ENCODE measurements around the gene RALGPS1. TPM values are rescaled to one million over a fixed set of nuclear protein-coding genes. Genes with fewer than 3 reads are reported as not detected.

RALGPS1 gene
- polyA plus RNA-seq, 3 donors: 0.60 to 4.6 (median 1.3) TPM

- no peaks in the 10 kb centered on the region for H4K20me1 ChIP-seq (ENCODE audit: insufficient read depth, low read length)
- H3K36me3 ChIP-seq (replicated peaks in 1 of 2; ENCODE audit: control insufficient read depth in 1 of 2, insufficient read depth in 2 of 2, low read length in 2 of 2): no peaks in the 10 kb centered on the region
- DNase-seq: no peak
- intact Hi-C loops (cut with micrococcal nuclease): no loop called here
- H3K79me2 ChIP-seq (ENCODE audit: insufficient read depth, low read length): no peaks in the 10 kb centered on the region
- TF ChIP-seq, protein P1, sequence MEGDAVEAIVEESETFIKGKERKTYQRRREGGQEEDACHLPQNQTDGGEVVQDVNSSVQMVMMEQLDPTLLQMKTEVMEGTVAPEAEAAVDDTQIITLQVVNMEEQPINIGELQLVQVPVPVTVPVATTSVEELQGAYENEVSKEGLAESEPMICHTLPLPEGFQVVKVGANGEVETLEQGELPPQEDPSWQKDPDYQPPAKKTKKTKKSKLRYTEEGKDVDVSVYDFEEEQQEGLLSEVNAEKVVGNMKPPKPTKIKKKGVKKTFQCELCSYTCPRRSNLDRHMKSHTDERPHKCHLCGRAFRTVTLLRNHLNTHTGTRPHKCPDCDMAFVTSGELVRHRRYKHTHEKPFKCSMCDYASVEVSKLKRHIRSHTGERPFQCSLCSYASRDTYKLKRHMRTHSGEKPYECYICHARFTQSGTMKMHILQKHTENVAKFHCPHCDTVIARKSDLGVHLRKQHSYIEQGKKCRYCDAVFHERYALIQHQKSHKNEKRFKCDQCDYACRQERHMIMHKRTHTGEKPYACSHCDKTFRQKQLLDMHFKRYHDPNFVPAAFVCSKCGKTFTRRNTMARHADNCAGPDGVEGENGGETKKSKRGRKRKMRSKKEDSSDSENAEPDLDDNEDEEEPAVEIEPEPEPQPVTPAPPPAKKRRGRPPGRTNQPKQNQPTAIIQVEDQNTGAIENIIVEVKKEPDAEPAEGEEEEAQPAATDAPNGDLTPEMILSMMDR (IDR thresholded peaks at IDR 0.05): no peak
- no peak overlapping the region for H2AFZ ChIP-seq (ENCODE audit: insufficient read depth, low read depth, low read length, poor library complexity, severe bottlenecking)
- H3K9me3 ChIP-seq (replicated peaks in 1 of 2; ENCODE audit: control insufficient read depth in 1 of 2, insufficient read depth in 1 of 2, low read length in 2 of 2): no peaks in the 10 kb centered on the region
- Mint-ChIP-seq H3K36me3 (no peaks in the 10 kb centered on the region), H3K9me3 (peaks cover 0 to 8% (median 0%) of the 10 kb centered on the region in 7 donors), H3K27me3 (ENCODE audit: low read depth in 3 of 3) (peaks cover 11 to 22% (median 14%) of the 10 kb centered on the region in 3 donors), H3K27ac (no peak overlapping the region), H3K4me3 (no peak overlapping the region), H3K4me1 (peaks cover 4% of the 10 kb centered on the region)
- no peak overlapping the region for H3K4me2 ChIP-seq (replicated peaks; ENCODE audit: extremely low read depth, low read length, poor library complexity, severe bottlenecking)
- no peaks in the 10 kb centered on the region for H3K4me1 ChIP-seq (ENCODE audit: control insufficient read depth in 1 of 2, insufficient read depth in 2 of 2, low read length in 2 of 2)
- H3K27ac ChIP-seq (ENCODE audit: low read depth in 1 of 2, low read length in 2 of 2): no peak overlapping the region
- H3K4me3 ChIP-seq (replicated peaks in 1 of 3; ENCODE audit: low read depth in 2 of 3, low read length in 3 of 3): no peak overlapping the region
- 91% methylated on average over 2 of the region's 4 CpGs for WGBS (ENCODE audit: insufficient coverage)
- no peak overlapping the region for H3K9ac ChIP-seq (ENCODE audit: insufficient read depth, low read length, poor library complexity, severe bottlenecking)
- H3K27me3 ChIP-seq (ENCODE audit: control insufficient read depth in 2 of 2, insufficient read depth in 2 of 2, low read length in 2 of 2): peaks cover 0 to 5% of the 10 kb centered on the region in 2 donors
These were observed 23.7 kb downstream of the RALGPS1 start for GRCh38 chr9:126938327-126938726.

DNA sequence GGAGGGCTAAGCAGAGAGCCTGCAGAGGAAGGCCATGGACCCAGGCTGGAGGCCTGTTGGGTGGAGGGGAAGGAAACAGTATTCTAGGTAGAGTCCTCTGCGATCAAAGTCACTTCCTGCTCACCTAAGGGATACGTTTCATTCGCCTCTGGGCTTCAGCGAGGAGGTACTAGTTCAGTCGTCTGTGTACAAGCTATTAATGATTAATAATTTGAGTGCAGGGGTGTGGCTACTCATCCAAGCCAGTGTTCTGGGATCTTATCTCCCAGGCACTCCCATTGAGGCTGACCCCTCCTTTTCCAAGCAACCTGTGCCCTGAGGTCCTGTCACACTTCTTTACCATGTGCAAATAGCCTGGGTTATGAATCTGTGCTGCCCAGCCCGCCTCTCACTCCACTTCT lies 25.2 kb downstream of the RALGPS1 start:
- Mint-ChIP-seq H3K4me3 (no peak overlapping the region), H3K27me3 (ENCODE audit: low read depth in 3 of 3) (peaks cover 11 to 25% (median 14%) of the 10 kb centered on the region in 3 donors), H3K36me3 (no peaks in the 10 kb centered on the region), H3K4me1 (peaks cover 4% of the 10 kb centered on the region), H3K9me3 (peaks cover 0 to 8% (median 0%) of the 10 kb centered on the region in 7 donors), H3K27ac (no peak overlapping the region)
- Histone ChIP-seq H4K20me1 (ENCODE audit: insufficient read depth, low read length) (no peaks in the 10 kb centered on the region), H2AFZ (ENCODE audit: insufficient read depth, low read depth, low read length, poor library complexity, severe bottlenecking) (no peak overlapping the region), H3K9me3 (replicated peaks in 1 of 2; ENCODE audit: control insufficient read depth in 1 of 2, insufficient read depth in 1 of 2, low read length in 2 of 2) (no peaks in the 10 kb centered on the region), H3K79me2 (ENCODE audit: insufficient read depth, low read length) (no peaks in the 10 kb centered on the region), H3K27ac (ENCODE audit: low read depth in 1 of 2, low read length in 2 of 2) (no peak overlapping the region), H3K27me3 (ENCODE audit: control insufficient read depth in 2 of 2, insufficient read depth in 2 of 2, low read length in 2 of 2) (peaks cover 0 to 5% of the 10 kb centered on the region in 2 donors), H3K4me3 (replicated peaks in 1 of 3; ENCODE audit: low read depth in 2 of 3, low read length in 3 of 3) (no peak overlapping the region), H3K9ac (ENCODE audit: insufficient read depth, low read length, poor library complexity, severe bottlenecking) (no peak overlapping the region), H3K4me2 (replicated peaks; ENCODE audit: extremely low read depth, low read length, poor library complexity, severe bottlenecking) (no peak overlapping the region), H3K36me3 (replicated peaks in 1 of 2; ENCODE audit: control insufficient read depth in 1 of 2, insufficient read depth in 2 of 2, low read length in 2 of 2) (no peaks in the 10 kb centered on the region), H3K4me1 (ENCODE audit: control insufficient read depth in 1 of 2, insufficient read depth in 2 of 2, low read length in 2 of 2) (no peaks in the 10 kb centered on the region)
- intact Hi-C loops (cut with micrococcal nuclease): loop anchor here (1.0 to 2.0 kb wide), 2 partner anchors 259 kb away; no protein-coding TSS in a partner anchor
- no peak for DNase-seq
- TF ChIP-seq, protein P1 (IDR thresholded peaks at IDR 0.05): no peak
- no CpG with 5 or more reads among the region's 6 CpGs for WGBS (ENCODE audit: insufficient coverage)

Measured in CD14-positive monocyte (primary cell).